HEK293T (cell line): Measurements from ENCODE around the gene ITPRIP.

Source experiments
- ARNT ChIP-seq: fragments of 450-650 bp; IDR thresholded peaks from 2 replicates; pipeline ENCODE4 v1.6.1; 2017; ENCODE audit warnings: mild to moderate bottlenecking
- BHLHE40 ChIP-seq: fragments of 450-650 bp; IDR thresholded peaks from 2 replicates; pipeline ENCODE4 v1.6.1; 2016; ENCODE audit warnings: mild to moderate bottlenecking, moderate library complexity, borderline replicate concordance
- ELF4 ChIP-seq: fragments of 450-650 bp; IDR thresholded peaks from 2 replicates; pipeline ENCODE4 v1.6.1; 2017; ENCODE audit warnings: antibody characterized with exemption
- FOXA1 ChIP-seq: fragments of 450-650 bp; IDR thresholded peaks from 2 replicates; pipeline ENCODE4 v1.6.1; 2016; ENCODE audit warnings: mild to moderate bottlenecking
- FOXK2 ChIP-seq: fragments of 450-650 bp; IDR thresholded peaks from 2 replicates; pipeline ENCODE4 v1.6.1; 2016; ENCODE audit warnings: mild to moderate bottlenecking
- FOXM1 ChIP-seq: fragments of 450-650 bp; IDR thresholded peaks from 2 replicates; pipeline ENCODE4 v1.6.1; 2017; ENCODE audit warnings: mild to moderate bottlenecking, borderline replicate concordance
- HDGF ChIP-seq: fragments of 450-650 bp; IDR thresholded peaks from 2 replicates; pipeline ENCODE4 v1.6.1; 2017; ENCODE audit warnings: antibody characterized with exemption, borderline replicate concordance
- L3MBTL2 ChIP-seq: fragments of 450-650 bp; conservative IDR thresholded peaks from 2 replicates; pipeline ENCODE4 v1.6.1; 2016; ENCODE audit warnings: mild to moderate bottlenecking
- SP1 ChIP-seq: fragments of 450-650 bp; IDR thresholded peaks from 2 replicates; pipeline ENCODE4 v1.6.1; 2017
- SUZ12 ChIP-seq: fragments of 450-650 bp; IDR thresholded peaks from 2 replicates; pipeline ENCODE4 v1.6.1; 2016; ENCODE audit warnings: mild to moderate bottlenecking
- TARDBP ChIP-seq: fragments of 450-650 bp; IDR thresholded peaks from 2 replicates; pipeline ENCODE4 v1.6.1; 2016
- ZNF384 ChIP-seq: fragments of 450-650 bp; IDR thresholded peaks from 2 replicates; pipeline ENCODE4 v1.6.1; 2016
- TF ChIP-seq, protein P1 (sequence below): fragments of 450-650 bp; IDR thresholded peaks from 2 replicates; pipeline ENCODE4 v1.6.1; 2016

GRCh38 chr10:104276192-104276591 lies 62.1 kb downstream of the ITPRIP start:
- TF ChIP-seq BHLHE40 (no peak), FOXA1 (no peak), SP1 (no peak), ELF4 (no peak), ARNT (no peak), TARDBP (no peak), FOXM1 (no peak), ZNF384 (no peak), FOXK2 (no peak), L3MBTL2 (no peak), HDGF (no peak), SUZ12 (no peak)
- TF ChIP-seq, protein P1, sequence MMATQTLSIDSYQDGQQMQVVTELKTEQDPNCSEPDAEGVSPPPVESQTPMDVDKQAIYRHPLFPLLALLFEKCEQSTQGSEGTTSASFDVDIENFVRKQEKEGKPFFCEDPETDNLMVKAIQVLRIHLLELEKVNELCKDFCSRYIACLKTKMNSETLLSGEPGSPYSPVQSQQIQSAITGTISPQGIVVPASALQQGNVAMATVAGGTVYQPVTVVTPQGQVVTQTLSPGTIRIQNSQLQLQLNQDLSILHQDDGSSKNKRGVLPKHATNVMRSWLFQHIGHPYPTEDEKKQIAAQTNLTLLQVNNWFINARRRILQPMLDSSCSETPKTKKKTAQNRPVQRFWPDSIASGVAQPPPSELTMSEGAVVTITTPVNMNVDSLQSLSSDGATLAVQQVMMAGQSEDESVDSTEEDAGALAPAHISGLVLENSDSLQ: no peak
